G401 (cell line): ENCODE data around the gene RGS8. TPM values are rescaled to one million over a fixed set of nuclear protein-coding genes. Genes with fewer than 3 reads are reported as not detected.
A peak's percentile ranks its signal among the peaks of the same experiment; 100 is the strongest.

Source experiments
- DNase-seq: peaks from one replicate; pipeline ENCODE4 v3.0.0-alpha.2; 2015; ENCODE audit warnings: low spot score
- in situ Hi-C: cut with HindIII; loops from 2 replicates; pipeline ENCODE4 v1.10.0; 2016; ENCODE audit warnings: low sequenced_read_pairs, mixed read lengths
- total RNA-seq: library from RNA; depleted of rRNA; stranded (reverse); fragments of >200 nt; shearing (Covaris generic); gene quantifications from 2 replicates; pipeline ENCODE4 v1.2.3, GENCODE V29; 2014

RGS8 gene
- total RNA-seq, 1 experiment from 2014 or later: not detected

GRCh38 chr1:182677397-182678098, 6.8 kb downstream of the RGS8 start:
- no peak for DNase-seq
- in situ Hi-C loops: no loop called here

GRCh38 chr1:182676274-182676673, 8.1 kb downstream of the RGS8 start:
- no peak for DNase-seq
- in situ Hi-C loops: no loop called here

GRCh38 chr1:182674346-182675246, 9.8 kb downstream of the RGS8 start:
- in situ Hi-C loops: no loop called here
- DNase-seq: no peak

- in situ Hi-C loops: no loop called here
These were observed 11.9 kb downstream of the RGS8 start for GRCh38 chr1:182672487-182672836.

GRCh38 chr1:182671750-182672486, 12.5 kb downstream of the RGS8 start:
- DNase-seq: peak; percentile 67

More at GRCh38 chr1:182672487-182672836, 11.9 kb downstream of the RGS8 start:
- no peak for DNase-seq

GRCh38 chr1:182670032-182670749, 14.2 kb downstream of the RGS8 start:
- in situ Hi-C loops: no loop called here
- no peak for DNase-seq

More at GRCh38 chr1:182671750-182672486, 12.5 kb downstream of the RGS8 start:
- in situ Hi-C loops: no loop called here

GRCh38 chr1:182669266-182669665, 15.1 kb downstream of the RGS8 start:
- no peak for DNase-seq
- in situ Hi-C loops: no loop called here

- no peak for DNase-seq
- in situ Hi-C loops: no loop called here
These were observed 15.8 kb downstream of the RGS8 start for GRCh38 chr1:182668521-182669054.

- in situ Hi-C loops: no loop called here
- no peak for DNase-seq
These were observed 16.4 kb downstream of the RGS8 start for GRCh38 chr1:182667848-182668505.

GRCh38 chr1:182666706-182667105, 17.7 kb downstream of the RGS8 start:
- in situ Hi-C loops: no loop called here
- DNase-seq: no peak

GRCh38 chr1:182664296-182664695, 20.1 kb downstream of the RGS8 start:
- in situ Hi-C loops: no loop called here
- no peak for DNase-seq

- in situ Hi-C loops: no loop called here
- DNase-seq: no peak
These were observed 21.4 kb downstream of the RGS8 start for GRCh38 chr1:182662956-182663355.

- in situ Hi-C loops: no loop called here
- no peak for DNase-seq
These were observed 22.1 kb downstream of the RGS8 start for GRCh38 chr1:182662121-182662890.

GRCh38 chr1:182658055-182658454, 26.3 kb downstream of the RGS8 start:
- DNase-seq: peak; percentile 94
- in situ Hi-C loops: no loop called here

- in situ Hi-C loops: no loop called here
- peak; percentile 11 for DNase-seq
These were observed 27.5 kb downstream of the RGS8 start for GRCh38 chr1:182656842-182657397.

- in situ Hi-C loops: no loop called here
- no peak for DNase-seq
These were observed 30.4 kb downstream of the RGS8 start for GRCh38 chr1:182653986-182654385.

GRCh38 chr1:182652933-182653332, 31.5 kb downstream of the RGS8 start:
- no peak for DNase-seq
- in situ Hi-C loops: no loop called here
